SU-DHL-6 (cell line): ENCODE results near the gene ASNSD1.

Source experiments
- EZH2phosphoT487 ChIP-seq: fragments of 200-600 bp; sonication (generic), shearing (Covaris generic); conservative IDR thresholded peaks from 2 replicates; pipeline ENCODE4 v1.6.1; 2018; ENCODE audit warnings: mild to moderate bottlenecking, antibody characterized with exemption, low read length, moderate library complexity, mixed read lengths
- TF ChIP-seq, protein P1 (sequence below): fragments of 200-600 bp; sonication (generic); IDR thresholded peaks from one replicate; pipeline ENCODE4 v1.5.1; 2017; ENCODE audit warnings: antibody characterized with exemption, mild to moderate bottlenecking, low read length, moderate library complexity; ENCODE audit not compliant: insufficient read depth, poor library complexity, severe bottlenecking

DNA sequence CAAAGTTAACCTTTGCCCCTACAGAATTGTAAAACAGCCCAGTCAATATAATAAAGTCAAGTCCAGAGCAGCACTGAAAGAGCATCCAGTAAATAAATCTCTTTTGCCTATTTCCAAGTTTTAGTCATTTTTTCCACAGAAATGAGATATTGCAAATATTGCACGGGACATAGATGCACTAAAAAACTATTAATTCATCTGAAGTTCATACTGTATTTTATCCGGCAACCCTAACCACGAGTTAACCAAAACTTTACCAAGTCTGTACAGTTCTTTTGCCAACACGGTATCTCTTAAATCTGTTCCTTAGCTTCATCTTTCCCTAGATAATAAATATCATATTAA, 484 bp upstream of the ASNSD1 start:
- TF ChIP-seq, protein P1, sequence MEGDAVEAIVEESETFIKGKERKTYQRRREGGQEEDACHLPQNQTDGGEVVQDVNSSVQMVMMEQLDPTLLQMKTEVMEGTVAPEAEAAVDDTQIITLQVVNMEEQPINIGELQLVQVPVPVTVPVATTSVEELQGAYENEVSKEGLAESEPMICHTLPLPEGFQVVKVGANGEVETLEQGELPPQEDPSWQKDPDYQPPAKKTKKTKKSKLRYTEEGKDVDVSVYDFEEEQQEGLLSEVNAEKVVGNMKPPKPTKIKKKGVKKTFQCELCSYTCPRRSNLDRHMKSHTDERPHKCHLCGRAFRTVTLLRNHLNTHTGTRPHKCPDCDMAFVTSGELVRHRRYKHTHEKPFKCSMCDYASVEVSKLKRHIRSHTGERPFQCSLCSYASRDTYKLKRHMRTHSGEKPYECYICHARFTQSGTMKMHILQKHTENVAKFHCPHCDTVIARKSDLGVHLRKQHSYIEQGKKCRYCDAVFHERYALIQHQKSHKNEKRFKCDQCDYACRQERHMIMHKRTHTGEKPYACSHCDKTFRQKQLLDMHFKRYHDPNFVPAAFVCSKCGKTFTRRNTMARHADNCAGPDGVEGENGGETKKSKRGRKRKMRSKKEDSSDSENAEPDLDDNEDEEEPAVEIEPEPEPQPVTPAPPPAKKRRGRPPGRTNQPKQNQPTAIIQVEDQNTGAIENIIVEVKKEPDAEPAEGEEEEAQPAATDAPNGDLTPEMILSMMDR, result no peak
- no peak for TF ChIP-seq EZH2phosphoT487
